CD14-positive monocyte (primary cell): ENCODE results near the gene SPRR2G. TPM values are rescaled to one million over a fixed set of nuclear protein-coding genes. Genes with fewer than 3 reads are reported as not detected.

Experiments used
- DNase-seq, 3 donors: peaks; one replicate each; pipeline ENCODE4 v3.0.0-alpha.2; 2011 to 2022
- H2AFZ ChIP-seq: 2 replicates; pipeline ENCODE4 v1.6.0; 2012; ENCODE audit warnings: mild to moderate bottlenecking, low read depth, low read length, inconsistent platforms; ENCODE audit not compliant: insufficient read depth, poor library complexity, severe bottlenecking
- H3K27ac ChIP-seq, 2 donors: 1 replicate in 1 of 2; 2 replicates in 1 of 2; pipeline ENCODE4 v1.5.1; 2012 to 2013; ENCODE audit warnings: low read length in 2 of 2, control low read depth in 1 of 2, inconsistent platforms in 1 of 2, low read depth in 1 of 2, mild to moderate bottlenecking in 1 of 2
- H3K27me3 ChIP-seq, 2 donors: one replicate each; pipeline versions ENCODE4 v1.6.0 to v1.6.1; 2011 to 2013; ENCODE audit warnings: low read length in 2 of 2; ENCODE audit not compliant: control insufficient read depth in 2 of 2, insufficient read depth in 2 of 2
- H3K36me3 ChIP-seq, 2 donors: replicated peaks in 1 of 2; 1 replicate in 1 of 2; 2 replicates in 1 of 2; pipeline versions ENCODE4 v1.5.1 to v1.6.1; 2012 to 2013; ENCODE audit warnings: low read length in 2 of 2, control low read depth in 1 of 2, inconsistent platforms in 1 of 2, mild to moderate bottlenecking in 1 of 2; ENCODE audit not compliant: insufficient read depth in 2 of 2, control insufficient read depth in 1 of 2
- H3K4me1 ChIP-seq, 2 donors: 1 replicate in 1 of 2; 2 replicates in 1 of 2; pipeline versions ENCODE4 v1.5.1 to v1.6.1; 2012 to 2013; ENCODE audit warnings: low read length in 2 of 2, control low read depth in 1 of 2, inconsistent platforms in 1 of 2, mild to moderate bottlenecking in 1 of 2, moderate library complexity in 1 of 2; ENCODE audit not compliant: insufficient read depth in 2 of 2, control insufficient read depth in 1 of 2
- H3K4me2 ChIP-seq: replicated peaks from 2 replicates; pipeline ENCODE3; 2012; ENCODE audit warnings: low read length, moderate library complexity, mild to moderate bottlenecking; ENCODE audit not compliant: poor library complexity, severe bottlenecking; ENCODE audit errors: extremely low read depth
- H3K4me3 ChIP-seq, 3 experiments: fragments of 200-600 bp in 1 of 3; sonication (generic) in 1 of 3; replicated peaks in 1 of 3; 1 replicate in 2 of 3; 2 replicates in 1 of 3; pipeline ENCODE4 v1.5.1; 2011 to 2013; ENCODE audit warnings: low read length in 3 of 3, mild to moderate bottlenecking in 3 of 3, control low read depth in 2 of 3, low read depth in 2 of 3, inconsistent platforms in 1 of 3, moderate library complexity in 1 of 3
- H3K79me2 ChIP-seq: 2 replicates; pipeline ENCODE4 v1.6.0; 2012; ENCODE audit warnings: mild to moderate bottlenecking, control low read depth, inconsistent platforms, low read length, moderate library complexity; ENCODE audit not compliant: insufficient read depth
- H3K9ac ChIP-seq: 2 replicates; pipeline ENCODE4 v1.6.0; 2017; ENCODE audit warnings: low read length, mild to moderate bottlenecking; ENCODE audit not compliant: insufficient read depth, poor library complexity, severe bottlenecking
- H3K9me3 ChIP-seq, 2 donors: replicated peaks in 1 of 2; 1 replicate in 1 of 2; 2 replicates in 1 of 2; pipeline versions ENCODE4 v1.5.1 to v1.6.1; 2012 to 2013; ENCODE audit warnings: low read length in 2 of 2, control low read depth in 1 of 2; ENCODE audit not compliant: control insufficient read depth in 1 of 2, insufficient read depth in 1 of 2
- H4K20me1 ChIP-seq: 2 replicates; pipeline ENCODE4 v1.6.0; 2012; ENCODE audit warnings: mild to moderate bottlenecking, low read length, control low read depth, moderate library complexity; ENCODE audit not compliant: insufficient read depth
- H3K27ac Mint-ChIP-seq, 7 donors: one replicate each; pipeline ENCODE4 v1.8.0; 2020; ENCODE audit warnings: mild to moderate bottlenecking in 7 of 7, mixed read lengths in 7 of 7, moderate library complexity in 6 of 7, inconsistent platforms in 2 of 7
- H3K27me3 Mint-ChIP-seq, 3 donors: one replicate each; pipeline ENCODE4 v1.8.0; 2021 to 2022; ENCODE audit warnings: low read depth in 3 of 3, mild to moderate bottlenecking in 3 of 3, mixed read lengths in 3 of 3, moderate library complexity in 3 of 3, inconsistent platforms in 1 of 3
- H3K36me3 Mint-ChIP-seq, 2 donors: one replicate each; pipeline ENCODE4 v1.8.0; 2020; ENCODE audit warnings: mixed read lengths in 2 of 2, inconsistent platforms in 1 of 2, mild to moderate bottlenecking in 1 of 2
- H3K4me1 Mint-ChIP-seq: one replicate; pipeline ENCODE4 v1.8.0; 2020; ENCODE audit warnings: mild to moderate bottlenecking, mixed read lengths
- H3K4me3 Mint-ChIP-seq, 2 donors: one replicate each; pipeline ENCODE4 v1.8.0; 2020; ENCODE audit warnings: mild to moderate bottlenecking in 2 of 2, mixed read lengths in 2 of 2, moderate library complexity in 1 of 2
- H3K9me3 Mint-ChIP-seq, 7 donors: one replicate each; pipeline ENCODE4 v1.8.0; 2020 to 2022; ENCODE audit warnings: mixed read lengths in 7 of 7, mild to moderate bottlenecking in 6 of 7, moderate library complexity in 6 of 7, inconsistent platforms in 2 of 7
- CTCF ChIP-seq: fragments of 200-600 bp; IDR thresholded peaks from one replicate; pipeline ENCODE4 v1.8.0; 2022; ENCODE audit warnings: antibody characterized with exemption, mild to moderate bottlenecking
- WGBS: methylation state at CpG from one replicate; pipeline ENCODE4 v1.1.5; 2013; ENCODE audit warnings: missing lambda C conversion rate; ENCODE audit not compliant: insufficient coverage; 5-methylcytosine and 5-hydroxymethylcytosine counted together
- intact Hi-C, 2 donors: fragments of 100-400 bp; cut with micrococcal nuclease; formaldehyde crosslinking; loops; one replicate each; pipeline versions ENCODE4 v1.15.0 to v1.15.1; 2023
- polyA plus RNA-seq, 3 donors: library from polyadenylated mRNA; depleted of rRNA in 1 of 3; unstranded in 2 of 3; stranded (reverse) in 1 of 3; fragments of 300-500 nt in 2 of 3; fragments of >200 nt in 1 of 3; fragmentation: Illumina TruSeq in 2 of 3; gene quantifications; 1 replicate in 2 of 3; 2 replicates in 1 of 3; pipeline ENCODE4 v1.2.3, GENCODE V29; 2012 to 2021

The SPRR2G gene
- polyA plus RNA-seq, 3 donors = not detected

DNA sequence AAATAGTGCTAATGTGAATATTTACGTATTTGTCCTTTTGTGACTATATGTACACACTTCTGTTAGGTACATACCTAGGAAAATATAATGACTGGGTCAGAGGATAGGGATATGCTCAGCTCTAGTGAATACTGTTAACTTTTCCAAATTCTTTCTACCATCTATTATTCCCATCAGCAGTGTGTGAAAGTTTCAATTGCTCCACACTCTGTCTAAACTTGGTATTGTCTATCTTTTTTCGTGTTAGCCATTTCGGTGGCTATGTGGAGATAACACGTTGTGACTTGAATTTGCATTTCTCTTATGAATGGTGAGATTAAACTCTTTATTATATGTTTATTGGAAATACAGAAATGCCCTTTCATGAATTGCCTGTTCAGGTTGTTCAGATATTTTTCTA lies 29.9 kb upstream of the SPRR2G start:
- no peak overlapping the region for H3K4me3 ChIP-seq
- H3K4me3 Mint-ChIP-seq = no peak overlapping the region
- no peaks in the 10 kb centered on the region for H3K4me1 ChIP-seq
- H3K27me3 ChIP-seq = peaks cover 2 to 4% of the 10 kb centered on the region in 2 donors
- no peaks in the 10 kb centered on the region for H3K36me3 ChIP-seq
- no peak for DNase-seq
- no peaks in the 10 kb centered on the region for H3K4me1 Mint-ChIP-seq
- H3K27ac ChIP-seq = no peak overlapping the region
- TF ChIP-seq CTCF = no peak
- no peaks in the 10 kb centered on the region for H3K79me2 ChIP-seq
- WGBS = no CpG with 5 or more reads among the region's 4 CpGs
- no peak overlapping the region for H3K4me2 ChIP-seq
- H3K27ac Mint-ChIP-seq = no peak overlapping the region
- H3K9ac ChIP-seq = no peak overlapping the region
- H4K20me1 ChIP-seq = no peaks in the 10 kb centered on the region
- H2AFZ ChIP-seq = no peak overlapping the region
- H3K9me3 ChIP-seq = no peaks in the 10 kb centered on the region
- H3K36me3 Mint-ChIP-seq = no peaks in the 10 kb centered on the region
- peaks cover 0 to 7% (median 4%) of the 10 kb centered on the region in 7 donors for H3K9me3 Mint-ChIP-seq
- H3K27me3 Mint-ChIP-seq = peaks cover 6 to 16% (median 7%) of the 10 kb centered on the region in 3 donors
- intact Hi-C loops = no loop called here

DNA sequence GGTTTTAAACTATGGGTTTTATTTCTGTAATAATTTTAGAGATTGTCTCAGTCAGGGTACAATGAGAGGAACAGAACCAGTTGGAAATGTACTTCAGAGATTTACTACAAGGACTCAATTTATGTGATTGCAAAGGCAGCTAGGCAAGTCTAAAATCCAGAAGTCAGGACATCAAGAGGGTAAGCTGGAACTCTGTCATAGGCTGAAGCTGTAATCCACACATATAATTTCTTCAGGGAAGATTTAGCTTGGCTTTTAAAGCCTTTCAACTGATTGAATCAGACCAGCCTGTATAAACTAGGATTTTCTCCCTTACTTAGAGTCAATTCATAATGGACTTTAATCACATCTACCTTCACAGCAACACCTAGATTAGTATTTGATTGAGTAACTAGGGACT lies 28.2 kb upstream of the SPRR2G start:
- Mint-ChIP-seq H3K27ac (no peak overlapping the region), H3K9me3 (peaks cover 0 to 5% (median 2%) of the 10 kb centered on the region in 7 donors), H3K4me1 (no peaks in the 10 kb centered on the region), H3K4me3 (no peak overlapping the region), H3K36me3 (no peaks in the 10 kb centered on the region), H3K27me3 (peaks cover 9 to 18% (median 10%) of the 10 kb centered on the region in 3 donors)
- no peak for TF ChIP-seq CTCF
- Histone ChIP-seq H4K20me1 (no peaks in the 10 kb centered on the region), H3K4me2 (no peak overlapping the region), H3K36me3 (no peaks in the 10 kb centered on the region), H3K27ac (no peak overlapping the region), H3K9ac (no peak overlapping the region), H3K79me2 (no peaks in the 10 kb centered on the region), H3K4me3 (no peak overlapping the region), H3K4me1 (no peaks in the 10 kb centered on the region), H3K9me3 (no peaks in the 10 kb centered on the region), H2AFZ (no peak overlapping the region), H3K27me3 (peaks cover 2 to 4% of the 10 kb centered on the region in 2 donors)
- no peak for DNase-seq
- intact Hi-C loops = no loop called here
